ENCODE measurements around the gene GSKIP.

The GSKIP gene

GRCh38 chr14:96363751-96364336 lies 518 bp downstream of the GSKIP start:
- H3K27ac ChIP-seq, result peak overlapping the region; percentile 88
- no peaks in the 10 kb centered on the region for H3K27me3 ChIP-seq (ENCODE audit: insufficient read depth, low read depth, severe bottlenecking)
- DNase-seq, result peak; percentile 90
- peaks cover 7% of the 10 kb centered on the region for H3K36me3 ChIP-seq
- H3K9me3 ChIP-seq (ENCODE audit: severe bottlenecking), result no peaks in the 10 kb centered on the region
- no peak for TF ChIP-seq CTCF (IDR thresholded peaks at IDR 0.05; ENCODE audit: low read depth, low read length)
- peak overlapping the region; percentile 99 for H3K4me3 ChIP-seq (ENCODE audit: low read depth, low read length)

- H3K36me3 ChIP-seq, result peaks cover 7% of the 10 kb centered on the region
- H3K27ac ChIP-seq, result no peak overlapping the region; the same call in 1 of the 2 replicates
- H3K9me3 ChIP-seq (ENCODE audit: severe bottlenecking), result no peaks in the 10 kb centered on the region
- TF ChIP-seq CTCF (IDR thresholded peaks at IDR 0.05; ENCODE audit: low read depth, low read length), result no peak
- H3K27me3 ChIP-seq (ENCODE audit: insufficient read depth, low read depth, severe bottlenecking), result no peaks in the 10 kb centered on the region
- peak overlapping the region; percentile 99 for H3K4me3 ChIP-seq (ENCODE audit: low read depth, low read length)
- no peak for DNase-seq
These were observed 1.6 kb downstream of the GSKIP start for GRCh38 chr14:96364962-96365361.

DNA sequence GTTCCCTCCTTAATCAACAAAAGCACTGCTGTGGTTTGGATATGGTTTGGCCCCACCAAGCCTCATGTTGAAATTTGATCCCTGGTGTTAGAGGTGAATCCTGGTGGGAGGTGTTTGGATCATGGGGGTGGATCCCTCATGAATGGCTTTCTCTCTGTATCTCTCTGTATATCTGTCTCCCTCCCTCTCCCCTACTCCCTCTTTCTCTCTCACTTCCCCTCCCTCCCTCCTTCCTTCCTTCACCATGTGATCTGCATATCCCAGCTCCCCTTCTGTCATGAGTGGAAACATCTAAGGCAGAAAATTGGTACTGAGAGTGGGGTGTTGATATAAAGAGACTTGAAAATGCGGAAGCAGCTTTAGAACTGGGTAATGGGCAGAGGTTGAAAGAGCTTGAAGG lies 5.2 kb downstream of the GSKIP start:
- Histone ChIP-seq H3K9me3 (ENCODE audit: severe bottlenecking) (no peaks in the 10 kb centered on the region), H3K27ac (no peak overlapping the region), H3K27me3 (ENCODE audit: insufficient read depth, low read depth, severe bottlenecking) (no peaks in the 10 kb centered on the region), H3K36me3 (peaks cover 6% of the 10 kb centered on the region), H3K4me3 (ENCODE audit: low read depth, low read length) (no peak overlapping the region)
- no peak for DNase-seq
- TF ChIP-seq CTCF (IDR thresholded peaks at IDR 0.05; ENCODE audit: low read depth, low read length), result no peak

GRCh38 chr14:96370528-96370927 lies 7.2 kb downstream of the GSKIP start:
- Histone ChIP-seq H3K27me3 (ENCODE audit: insufficient read depth, low read depth, severe bottlenecking) (no peaks in the 10 kb centered on the region), H3K9me3 (ENCODE audit: severe bottlenecking) (no peaks in the 10 kb centered on the region), H3K27ac (no peak overlapping the region), H3K36me3 (no peaks in the 10 kb centered on the region; the same call in 1 of the 2 replicates), H3K4me3 (ENCODE audit: low read depth, low read length) (no peak overlapping the region)
- TF ChIP-seq CTCF (IDR thresholded peaks at IDR 0.05; ENCODE audit: low read depth, low read length), result no peak
- DNase-seq, result no peak

GRCh38 chr14:96373538-96373937 lies 10.2 kb downstream of the GSKIP start:
- no peaks in the 10 kb centered on the region; the same call in 1 of the 2 replicates for H3K36me3 ChIP-seq
- H3K9me3 ChIP-seq (ENCODE audit: severe bottlenecking), result no peaks in the 10 kb centered on the region
- no peaks in the 10 kb centered on the region for H3K27me3 ChIP-seq (ENCODE audit: insufficient read depth, low read depth, severe bottlenecking)
- no peak overlapping the region for H3K4me3 ChIP-seq (ENCODE audit: low read depth, low read length)
- no peak for DNase-seq
- peak overlapping the region; percentile 1; the same call in 1 of the 2 replicates for H3K27ac ChIP-seq
- TF ChIP-seq CTCF (IDR thresholded peaks at IDR 0.05; ENCODE audit: low read depth, low read length), result no peak

DNA sequence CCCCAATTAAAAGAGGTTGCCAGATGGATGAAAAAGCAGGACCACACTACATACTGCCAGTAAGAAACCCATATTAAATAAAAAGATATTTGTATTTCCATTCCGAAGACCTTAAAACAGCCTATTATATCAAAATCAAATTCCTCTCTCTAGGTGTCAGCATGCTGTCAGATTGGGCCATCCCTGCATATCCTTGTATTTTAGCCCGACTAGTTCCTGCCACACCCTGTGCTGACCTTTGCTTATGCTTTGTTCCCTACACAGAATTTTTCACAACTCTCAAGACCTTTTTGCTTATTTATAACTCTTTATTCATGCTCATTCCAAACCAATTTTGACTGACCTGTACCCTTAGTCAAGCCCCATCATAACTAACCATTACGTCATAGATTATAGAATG lies 12.8 kb downstream of the GSKIP start:
- no peaks in the 10 kb centered on the region for H3K9me3 ChIP-seq (ENCODE audit: severe bottlenecking)
- TF ChIP-seq CTCF (IDR thresholded peaks at IDR 0.05; ENCODE audit: low read depth, low read length), result no peak
- no peak for DNase-seq
- H3K4me3 ChIP-seq (ENCODE audit: low read depth, low read length), result no peak overlapping the region
- H3K27me3 ChIP-seq (ENCODE audit: insufficient read depth, low read depth, severe bottlenecking), result no peaks in the 10 kb centered on the region
- H3K27ac ChIP-seq, result no peak overlapping the region
- H3K36me3 ChIP-seq, result no peaks in the 10 kb centered on the region; the same call in 1 of the 2 replicates

Measured in WERI-Rb-1 (cell line).